Nucleus accumbens (tissue), 56 donors: ENCODE measurements around the gene AMPD3.
"Not testable (repeated sequence)": the region's sequence is repeated elsewhere in the genome, so short reads cannot be mapped to it uniquely, and the experiment has no call there.

Source experiments
- DNase-seq, 56 donors: peaks; one replicate each; lab custom pipeline; 2025; lab: John Stamatoyannopoulos, UW

AMPD3 gene

GRCh38 chr11:10436224-10436623, 18.8 kb upstream of the AMPD3 start:
- DNase-seq = no peak

GRCh38 chr11:10436683-10437082, 18.4 kb upstream of the AMPD3 start:
- DNase-seq = not testable (repeated sequence)

- no peak for DNase-seq
Measured at GRCh38 chr11:10438458-10438857, 16.6 kb upstream of the AMPD3 start.

- no peak for DNase-seq
Measured at GRCh38 chr11:10439351-10439750, 15.7 kb upstream of the AMPD3 start.

GRCh38 chr11:10439924-10440323, 15.1 kb upstream of the AMPD3 start:
- DNase-seq = no peak

- no peak for DNase-seq
Measured at GRCh38 chr11:10440401-10440800, 14.7 kb upstream of the AMPD3 start.

- no peak for DNase-seq
Measured at GRCh38 chr11:10441091-10441490, 14.0 kb upstream of the AMPD3 start.

GRCh38 chr11:10441652-10442503, 13.2 kb upstream of the AMPD3 start:
- DNase-seq = no peak

GRCh38 chr11:10443152-10443551, 11.9 kb upstream of the AMPD3 start:
- no peak for DNase-seq

GRCh38 chr11:10443721-10444235, 11.3 kb upstream of the AMPD3 start:
- DNase-seq = no peak

GRCh38 chr11:10444725-10445315, 10.2 kb upstream of the AMPD3 start:
- no peak for DNase-seq

GRCh38 chr11:10447445-10447844, 7.6 kb upstream of the AMPD3 start:
- DNase-seq = no peak

GRCh38 chr11:10450462-10451425, 4.3 kb upstream of the AMPD3 start:
- peak in 27 of 56 donors; percentile 13 to 72 (median 47) for DNase-seq

- DNase-seq = peak in 17 of 56 donors; percentile 5 to 71 (median 54)
Measured at GRCh38 chr11:10451426-10452116, 3.5 kb upstream of the AMPD3 start.

GRCh38 chr11:10452211-10452767, 2.8 kb upstream of the AMPD3 start:
- peak in 27 of 56 donors; percentile 4 to 73 (median 38) for DNase-seq

- no peak for DNase-seq
Measured at GRCh38 chr11:10453261-10453660, 1.8 kb upstream of the AMPD3 start.

GRCh38 chr11:10455637-10456487, 798 bp downstream of the AMPD3 start:
- peak in 35 of 56 donors; percentile 23 to 73 (median 46) for DNase-seq

GRCh38 chr11:10456519-10456918, 1.5 kb downstream of the AMPD3 start:
- peak in 12 of 56 donors; percentile 17 to 51 (median 34) for DNase-seq

GRCh38 chr11:10457901-10458300, 2.8 kb downstream of the AMPD3 start:
- DNase-seq = no peak
